HG02588 (cell line): ENCODE data around the gene AKAP7.
A peak's percentile ranks its signal among the peaks of the same experiment; 100 is the strongest.
"Not testable (repeated sequence)": the region's sequence is repeated elsewhere in the genome, so short reads cannot be mapped to it uniquely, and the experiment has no call there.

Source experiments
- ATAC-seq: cut with Tn5 transposase; IDR thresholded peaks from one replicate; pipeline ENCODE4 v1.9.1; 2021; ENCODE audit warnings: mild to moderate bottlenecking, moderate library complexity; ENCODE audit not compliant: unreplicated experiment

The AKAP7 gene

DNA sequence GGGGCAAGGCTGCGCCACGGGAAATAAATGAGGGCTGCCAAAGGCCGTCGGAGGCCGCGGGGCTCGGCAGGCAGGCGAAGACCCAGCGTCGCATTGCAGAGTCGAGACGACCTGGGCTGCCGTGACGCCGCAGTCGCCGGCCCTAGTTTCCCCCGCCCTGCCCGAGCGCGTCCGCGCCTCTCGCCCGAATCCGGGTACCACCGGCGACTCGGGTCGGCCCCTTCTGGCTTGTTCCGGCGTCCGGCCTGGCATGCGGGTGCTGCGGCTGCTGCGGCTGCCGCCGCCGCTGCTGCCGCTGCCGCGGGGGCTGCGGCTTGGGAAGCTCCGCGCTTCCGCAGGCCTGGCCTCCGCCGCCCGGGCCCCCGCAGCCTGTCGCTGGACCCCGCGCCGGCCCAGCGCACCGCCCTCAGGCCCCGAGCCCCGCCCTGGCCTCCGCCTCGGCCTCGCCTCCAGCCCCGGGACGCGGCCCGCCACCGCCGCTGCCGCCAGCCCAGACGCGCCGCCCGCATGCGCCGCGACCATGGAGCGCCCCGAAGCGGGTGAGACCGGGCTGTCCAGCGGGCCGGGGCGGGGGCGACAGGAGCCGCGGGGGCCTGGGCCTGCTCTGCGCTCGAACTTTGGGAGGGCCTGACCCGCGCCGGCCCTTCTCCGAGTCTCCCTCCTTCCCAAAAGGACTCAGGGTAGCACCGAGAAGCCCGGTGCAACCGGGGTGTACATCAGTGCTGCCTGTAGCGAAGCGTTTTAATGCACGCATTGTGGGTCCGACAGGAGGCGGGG lies at the start of gene AKAP7:
AKAP7 (plus strand) TSS at position 224 of the 777 bp plus-strand sequence; CDS start at position 521, 297 bp downstream.
- ATAC-seq = peak; percentile 85

DNA sequence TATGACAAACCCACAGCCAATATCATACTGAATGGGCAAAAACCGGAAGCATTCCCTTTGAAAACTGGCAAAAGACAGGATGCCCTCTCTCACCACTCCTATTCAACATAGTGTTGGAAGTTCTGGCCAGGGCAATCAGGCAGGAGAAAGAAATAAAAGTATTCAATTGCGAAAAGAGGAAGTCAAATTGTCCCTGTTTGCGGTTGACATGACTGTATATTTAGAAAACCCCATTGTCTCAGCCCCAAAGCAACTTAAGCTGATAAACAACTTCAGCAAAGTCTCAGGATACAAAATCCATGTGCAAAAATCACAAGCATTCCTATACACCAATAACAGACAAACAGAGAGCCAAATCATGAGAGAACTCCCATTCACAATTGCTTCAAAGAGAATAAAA lies 44.9 kb upstream of the AKAP7 start:
- ATAC-seq = not testable (repeated sequence)

DNA sequence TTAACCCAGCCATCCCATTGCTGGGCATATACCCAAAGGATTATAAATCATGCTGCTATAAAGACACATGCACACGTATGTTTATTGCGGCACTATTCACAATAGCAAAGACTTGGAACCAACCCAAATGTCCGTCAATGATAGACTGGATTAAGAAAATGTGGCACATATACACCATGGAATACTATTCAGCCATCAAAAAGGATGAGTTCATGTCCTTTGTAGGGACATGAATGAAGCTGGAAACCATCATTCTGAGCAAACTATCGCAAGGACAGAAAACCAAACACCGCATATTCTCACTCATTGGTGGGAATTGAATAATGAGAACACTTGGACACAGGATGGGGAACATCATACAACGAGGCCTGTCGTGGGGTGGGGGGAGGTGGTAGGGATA lies 43.3 kb upstream of the AKAP7 start:
- not testable (repeated sequence) for ATAC-seq

DNA sequence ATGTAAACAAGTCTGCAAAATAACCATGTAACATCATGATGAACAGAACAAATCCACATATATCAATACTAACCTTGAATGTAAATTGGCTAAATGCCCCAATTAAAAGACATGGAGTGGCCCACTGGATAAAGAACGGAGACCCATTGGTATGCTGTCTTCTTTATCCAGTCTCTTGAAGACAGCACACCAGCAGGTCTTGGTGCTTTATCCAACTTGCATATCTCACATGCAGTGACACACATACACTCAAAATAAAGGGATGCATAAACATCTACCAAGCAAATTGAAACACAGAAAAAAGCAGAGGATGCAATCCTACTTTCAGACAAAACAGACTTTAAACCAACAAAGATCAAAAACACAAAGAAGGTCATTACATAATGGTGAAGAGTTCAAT lies 41.9 kb upstream of the AKAP7 start:
- no peak for ATAC-seq

DNA sequence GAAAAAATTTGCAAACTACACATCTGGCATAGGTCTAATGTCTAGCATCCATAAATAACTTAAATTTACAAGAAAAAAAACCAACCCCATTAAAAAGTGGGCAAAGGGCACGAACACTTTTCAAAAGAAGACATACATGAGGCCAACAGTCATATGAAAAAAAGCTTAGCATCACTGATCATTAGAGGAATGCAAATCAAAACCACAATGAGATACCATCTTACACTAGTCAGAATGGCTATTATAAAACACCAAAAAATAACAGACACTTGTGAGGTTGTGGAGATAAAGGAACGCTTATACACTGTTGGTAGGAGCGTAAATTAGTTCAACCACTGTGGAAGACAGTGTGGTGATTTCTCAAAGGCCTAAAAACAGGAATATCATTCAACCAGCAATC lies 38.5 kb upstream of the AKAP7 start:
- ATAC-seq = no peak

DNA sequence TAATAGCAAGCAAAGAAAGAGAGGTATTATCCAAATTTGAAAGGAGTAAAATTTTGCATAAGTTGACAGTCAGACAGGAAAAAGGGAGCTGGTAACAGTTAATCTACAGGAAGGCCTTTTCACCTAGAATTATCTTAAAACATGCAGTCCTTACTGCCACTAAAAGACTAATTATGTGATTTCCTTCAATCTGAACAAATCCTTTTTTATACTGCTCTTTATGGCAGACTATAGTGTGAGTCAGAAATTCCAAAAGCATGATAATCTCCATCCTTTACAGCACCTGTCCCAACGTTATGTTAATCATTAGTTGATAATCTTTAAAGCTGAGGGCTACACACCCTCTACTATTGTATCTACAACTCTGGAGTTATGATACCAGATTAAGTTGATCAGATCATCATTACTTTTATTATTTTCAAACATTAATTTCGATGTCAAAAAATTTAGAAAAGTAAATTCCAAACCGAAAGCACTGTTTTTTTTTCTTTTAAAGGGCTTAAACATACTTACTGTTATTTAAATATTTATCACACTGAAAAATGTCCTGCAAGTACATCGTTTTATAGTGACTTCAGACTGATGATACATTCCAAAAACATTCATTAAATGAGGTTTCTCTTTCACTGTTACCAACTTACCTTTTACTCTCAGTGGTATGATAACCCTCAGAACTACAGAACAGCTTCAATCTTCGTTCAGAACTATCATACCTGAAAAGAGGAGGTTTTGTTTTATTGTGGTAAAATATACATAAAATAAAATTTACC lies 33.2 kb upstream of the AKAP7 start:
- ATAC-seq = no peak

DNA sequence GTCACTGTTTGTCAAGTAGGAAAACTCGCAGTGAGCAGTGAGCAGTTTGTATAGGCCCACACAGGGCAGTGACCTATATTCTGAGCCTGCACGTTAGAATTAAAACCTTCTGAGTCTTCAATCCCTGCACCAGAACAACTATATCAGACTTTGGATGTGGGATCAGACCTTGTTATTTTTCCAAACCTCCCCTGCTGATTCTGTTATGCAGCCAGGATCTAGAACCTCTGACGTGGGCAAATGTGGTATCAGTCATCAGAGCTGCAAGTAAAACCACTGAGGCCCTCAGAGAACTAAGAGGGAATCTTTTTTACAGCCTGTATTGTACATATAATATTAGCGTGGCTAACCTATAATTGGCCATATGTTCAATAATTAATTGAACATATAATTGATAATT lies 32.0 kb upstream of the AKAP7 start:
- no peak for ATAC-seq

DNA sequence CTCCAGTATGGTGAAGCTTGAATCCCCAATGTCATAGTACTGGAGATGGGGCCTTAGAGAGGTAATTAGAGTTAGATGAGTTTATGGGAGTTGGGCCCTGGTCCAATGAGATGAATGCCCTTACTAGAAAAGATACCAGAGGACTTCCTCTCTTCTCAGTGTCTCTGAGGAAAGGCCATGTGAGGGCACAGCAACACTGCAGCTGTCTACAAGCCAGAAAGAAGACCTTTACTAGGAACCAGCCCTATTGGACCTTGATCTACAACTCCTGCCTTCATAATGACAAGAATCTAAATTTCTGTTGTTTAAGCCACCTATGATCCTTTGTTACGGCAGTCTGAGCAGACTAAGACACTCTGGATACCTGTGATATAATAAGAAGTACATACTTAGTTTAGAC lies 31.4 kb upstream of the AKAP7 start:
- no peak for ATAC-seq

DNA sequence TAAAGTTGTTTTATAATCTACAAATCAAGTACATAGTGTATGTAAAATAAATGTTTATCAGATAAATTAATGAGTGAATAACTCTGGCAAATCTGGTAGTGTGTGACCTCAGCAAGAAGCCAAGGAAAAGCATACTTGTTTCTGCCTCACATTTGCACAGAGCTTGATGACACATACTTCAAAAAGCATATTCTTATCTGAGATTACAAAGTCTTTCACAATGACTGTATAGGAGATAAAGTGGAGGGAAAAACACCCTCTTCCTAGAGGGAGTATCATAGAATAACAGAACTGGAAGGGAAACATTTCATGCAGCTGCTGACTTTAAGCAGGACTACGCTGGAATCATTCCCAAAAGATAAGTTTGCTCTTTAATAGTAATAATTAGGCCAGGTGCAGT lies 28.1 kb upstream of the AKAP7 start:
- no peak for ATAC-seq

DNA sequence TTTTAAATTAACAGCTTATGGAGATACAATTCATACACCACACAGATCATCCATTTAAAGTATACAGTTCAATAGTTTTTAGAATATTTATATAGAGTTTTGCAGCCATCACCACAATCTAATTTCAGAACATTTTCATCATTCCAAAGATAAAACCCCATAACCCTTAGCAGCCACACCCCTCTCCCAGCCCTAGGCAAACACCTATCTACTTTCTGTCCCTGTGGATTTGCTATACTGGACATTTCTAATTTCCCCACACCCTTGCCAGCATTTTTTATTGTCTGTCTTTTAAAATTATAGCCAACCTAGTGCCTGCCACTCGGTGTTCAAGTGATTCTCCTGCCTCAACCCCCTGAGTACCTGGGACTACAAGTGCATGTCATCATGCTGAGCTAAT lies 23.0 kb upstream of the AKAP7 start:
- no peak for ATAC-seq

DNA sequence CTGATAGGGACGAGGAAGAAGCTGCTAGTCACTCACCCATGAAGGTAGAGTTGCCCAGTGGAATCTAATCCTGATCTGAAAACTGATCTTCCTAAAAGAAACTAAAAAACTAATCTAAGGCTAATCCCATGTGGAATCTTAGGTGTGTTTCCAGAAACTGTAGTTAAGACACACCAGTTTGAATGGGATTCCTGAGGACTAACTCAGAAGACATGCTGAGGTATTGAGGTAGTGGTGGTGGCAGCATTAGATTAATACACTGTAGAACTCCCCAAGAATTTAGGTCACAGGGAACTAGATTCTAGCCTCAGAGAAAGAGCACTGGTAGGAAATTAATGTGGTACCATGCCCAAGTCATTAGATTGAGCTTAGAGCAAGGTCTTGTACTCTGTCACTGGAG lies 19.6 kb upstream of the AKAP7 start:
- ATAC-seq = no peak

DNA sequence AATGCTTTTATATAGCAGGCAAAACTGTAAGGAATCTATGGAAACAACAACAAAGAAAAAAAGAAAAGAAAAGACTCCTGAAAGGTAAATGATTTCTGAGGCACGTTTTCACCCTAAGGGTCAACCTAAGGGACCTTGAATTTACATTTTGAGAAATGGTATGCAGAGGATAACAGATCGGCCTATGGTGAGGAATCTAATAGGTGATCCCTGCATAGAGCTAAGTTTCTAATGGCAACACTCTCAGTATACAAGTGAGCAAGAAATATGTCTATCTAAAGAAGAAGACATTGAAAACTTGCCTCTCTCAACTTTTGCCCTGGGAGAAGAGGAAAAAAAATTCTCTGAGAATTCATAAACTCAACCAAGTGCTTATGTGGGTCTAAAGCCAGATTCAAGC lies 18.9 kb upstream of the AKAP7 start:
- no peak for ATAC-seq

DNA sequence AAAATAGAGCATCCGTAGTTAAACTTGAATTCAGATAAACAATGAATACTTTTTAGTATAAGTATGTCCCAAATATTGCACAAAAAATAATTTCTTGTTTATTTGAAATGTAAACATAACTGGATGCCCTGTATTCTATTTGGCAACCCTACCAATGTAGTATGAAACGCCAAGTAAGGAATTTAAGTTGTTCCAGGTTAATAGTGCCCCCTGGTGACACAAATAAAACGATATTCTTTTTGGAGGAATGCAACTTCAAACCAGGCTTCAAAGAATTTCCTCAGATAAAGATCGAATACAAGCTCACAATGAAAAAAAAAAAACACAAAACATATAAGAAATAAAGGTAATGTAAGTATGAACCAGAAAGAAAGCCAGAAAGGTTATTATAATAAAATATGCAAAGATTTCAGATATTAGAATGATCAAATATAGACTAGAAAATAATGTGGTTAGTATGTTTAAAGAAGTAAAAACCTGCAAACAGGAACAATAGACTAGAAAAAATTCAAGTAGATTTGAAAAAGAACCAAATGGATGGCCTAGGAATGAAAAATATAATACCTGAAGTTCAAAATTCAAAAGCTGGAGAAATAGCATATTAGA lies 18.4 kb upstream of the AKAP7 start:
- ATAC-seq = no peak

DNA sequence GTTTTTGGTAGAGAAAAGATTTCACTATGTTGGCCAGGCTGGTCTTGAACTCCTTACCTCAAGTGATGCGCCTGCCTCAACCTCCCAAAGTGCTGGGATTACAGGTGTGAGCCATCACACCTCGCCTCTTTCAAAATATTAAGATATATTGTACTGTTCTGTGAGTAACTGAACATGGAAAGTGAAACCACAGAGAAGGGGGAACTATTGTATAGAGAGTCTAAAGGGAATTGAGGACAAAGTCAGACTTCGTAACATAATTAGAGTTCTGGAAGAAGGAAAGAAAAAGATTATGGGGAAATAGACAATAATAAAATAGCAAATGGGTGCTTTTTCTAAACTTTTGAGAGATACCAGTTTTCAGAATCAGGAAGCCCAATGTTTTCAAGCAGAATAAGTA lies 17.4 kb upstream of the AKAP7 start:
- ATAC-seq = no peak

DNA sequence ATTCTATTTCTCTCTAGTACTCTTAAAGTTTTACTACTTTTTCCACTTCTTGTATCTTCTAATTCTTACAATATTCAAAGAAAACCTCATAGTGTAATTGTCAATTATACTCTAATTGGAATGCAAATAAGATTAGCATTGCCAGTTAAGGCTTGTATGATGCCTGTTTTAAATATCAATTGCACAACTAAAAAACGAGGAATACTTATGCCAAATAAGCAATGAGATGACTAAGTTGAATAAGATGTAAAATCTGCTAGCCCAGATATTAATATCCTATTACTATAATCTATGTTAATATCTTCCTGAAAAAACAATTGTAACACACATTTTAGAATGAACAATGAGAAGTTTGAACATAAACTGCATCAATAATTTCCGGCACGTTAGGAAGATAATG lies 13.3 kb upstream of the AKAP7 start:
- no peak for ATAC-seq

DNA sequence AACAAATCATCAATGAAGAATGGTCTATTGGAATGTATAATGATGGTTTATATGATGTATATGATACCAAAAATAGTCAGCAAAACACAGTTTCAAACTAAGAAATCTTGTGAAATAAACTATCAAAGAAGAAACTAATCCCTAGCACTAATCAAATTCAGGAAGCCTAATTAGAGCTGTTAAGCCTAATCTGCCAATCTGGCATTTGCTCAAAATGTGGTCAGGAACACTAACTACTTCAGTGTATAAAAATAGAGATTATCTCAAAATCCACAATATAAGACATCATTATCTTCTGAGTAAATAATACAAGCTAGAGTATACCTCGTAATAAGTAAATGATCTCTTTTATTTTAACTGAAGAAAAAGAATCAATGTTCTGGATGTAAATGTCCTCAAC lies 12.8 kb upstream of the AKAP7 start:
- no peak for ATAC-seq

DNA sequence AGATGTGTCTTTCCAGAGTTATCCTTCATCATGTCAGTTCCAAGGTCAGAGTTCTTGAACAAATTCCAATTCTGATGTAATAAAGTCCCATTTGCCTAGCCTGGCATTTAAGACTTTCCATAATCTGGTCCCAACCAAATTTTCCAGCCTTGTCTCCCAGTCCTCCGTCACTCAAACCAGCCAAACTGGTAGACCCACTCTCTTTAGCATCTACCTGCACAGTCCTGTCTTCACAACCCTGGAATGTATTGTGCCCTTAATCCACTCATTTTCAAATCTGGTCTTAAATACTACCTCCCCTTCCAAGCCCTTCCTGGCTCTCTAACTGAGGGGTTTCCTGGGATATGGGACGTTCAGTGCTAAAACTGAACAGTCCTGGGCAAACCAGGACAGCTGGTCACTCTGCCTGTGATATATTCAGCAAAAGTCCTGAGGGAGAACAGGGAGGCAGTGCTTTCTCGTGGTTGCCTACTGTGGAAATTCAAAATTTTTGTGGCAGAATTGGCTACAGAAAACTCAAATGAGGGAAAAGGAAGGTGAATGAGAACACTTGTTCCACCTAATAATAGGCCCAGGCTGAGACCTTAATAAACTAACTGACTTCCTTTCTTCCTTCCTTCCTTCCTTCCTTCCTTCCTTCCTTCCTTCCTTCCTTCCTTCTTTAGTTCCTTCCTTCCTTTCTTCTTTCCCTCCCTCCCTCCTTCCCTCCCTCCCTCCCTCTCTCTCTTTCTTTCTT lies 10.8 kb upstream of the AKAP7 start:
- ATAC-seq = no peak

DNA sequence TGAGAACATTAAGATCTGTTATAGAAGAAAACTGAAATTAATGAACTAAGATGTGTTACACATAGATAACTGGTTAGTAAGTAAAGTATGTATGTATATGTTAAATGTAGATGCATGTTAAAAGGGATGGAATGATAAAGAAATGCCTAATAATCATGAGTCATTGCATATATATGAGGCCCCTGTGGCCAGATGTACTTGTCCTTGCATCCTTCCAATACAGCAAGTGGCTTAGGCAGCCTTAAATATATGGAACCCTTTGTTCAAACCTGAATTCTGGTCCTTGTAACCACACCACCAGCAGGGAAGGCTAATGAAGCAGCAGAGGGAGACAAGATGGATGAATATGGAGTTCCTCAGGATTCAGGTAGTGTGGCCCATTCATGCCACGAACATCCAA lies 9.8 kb upstream of the AKAP7 start:
- ATAC-seq = no peak

DNA sequence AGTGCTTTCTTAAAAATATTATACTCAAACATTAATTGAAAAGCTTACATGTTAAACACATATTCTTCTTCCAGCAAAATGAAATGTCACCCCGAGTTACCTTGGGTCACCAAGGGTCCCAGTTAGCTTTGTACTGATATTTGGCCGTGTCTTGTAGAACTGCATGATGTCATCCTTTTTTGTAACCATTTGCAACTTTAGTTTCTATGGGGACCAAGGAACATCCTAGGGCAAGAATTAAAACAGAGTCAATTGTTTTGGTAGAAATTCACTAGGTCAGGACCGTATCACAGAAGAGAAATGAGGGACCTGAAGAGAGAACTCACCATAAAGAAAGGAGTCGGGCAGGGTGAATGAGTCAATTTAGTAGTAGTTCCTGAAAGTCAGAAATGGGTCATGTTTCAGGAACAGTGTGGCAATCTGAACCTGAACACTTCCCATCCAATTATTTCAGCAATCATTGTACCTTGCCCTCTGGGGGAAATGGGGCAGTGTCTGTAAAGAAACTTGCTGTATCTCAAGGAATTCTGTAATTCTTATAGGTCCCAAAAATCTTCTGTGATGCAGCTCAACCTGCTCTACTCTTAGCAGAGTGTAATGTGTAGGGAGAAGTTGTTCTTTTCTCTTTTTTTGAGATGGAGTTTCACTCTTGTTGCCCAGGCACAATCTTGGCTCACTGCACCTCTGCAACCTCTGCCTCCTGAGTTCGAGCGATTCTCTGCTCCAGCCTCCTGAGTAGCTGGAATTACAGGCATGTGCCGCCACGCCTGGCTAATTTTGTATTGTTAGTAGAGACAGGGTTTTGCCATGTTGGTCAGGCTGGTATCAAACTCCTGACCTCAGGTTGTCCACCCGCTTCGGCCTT lies 5.3 kb upstream of the AKAP7 start:
- ATAC-seq = no peak

DNA sequence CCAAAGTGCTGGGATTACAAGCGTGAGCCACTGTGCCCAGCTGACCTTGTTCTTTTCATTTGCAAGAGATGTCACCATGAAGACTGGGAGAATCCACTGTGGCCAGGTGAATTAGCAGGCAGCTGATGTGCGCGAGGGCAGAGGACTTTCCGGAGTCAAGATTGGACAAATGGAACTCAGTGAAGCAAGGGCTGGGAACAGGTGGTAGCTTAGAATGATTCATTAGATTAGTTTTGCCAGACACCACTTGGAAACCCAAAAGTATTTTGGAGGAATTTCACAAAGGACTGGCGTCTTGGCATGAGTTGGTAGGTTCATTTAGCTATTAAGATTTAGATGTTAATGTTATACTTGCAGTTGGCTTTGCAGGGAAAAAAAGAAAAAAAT lies 4.7 kb upstream of the AKAP7 start:
- ATAC-seq = no peak
